Measurements from ENCODE around the gene RNGTT.
"Not testable (repeated sequence)": the region's sequence is repeated elsewhere in the genome, so short reads cannot be mapped to it uniquely, and the experiment has no call there.

The RNGTT gene

GRCh38 chr6:88775866-88776571, 187.4 kb downstream of the RNGTT start:
- Mint-ChIP-seq H3K36me3 (peaks cover 20% of the 10 kb centered on the region), H3K4me3 (no peak overlapping the region), H3K27ac (no peak overlapping the region), H3K9me3 (no peaks in the 10 kb centered on the region), H3K4me1 (no peaks in the 10 kb centered on the region)
- ATAC-seq (peak; percentile 83), DNase-seq (ENCODE audit: low spot score in 2 of 2) (no peak)

GRCh38 chr6:88768114-88768513, 195.3 kb downstream of the RNGTT start:
- not testable (repeated sequence) for H3K36me3 Mint-ChIP-seq; H3K4me1 Mint-ChIP-seq; ATAC-seq; DNase-seq (ENCODE audit: low spot score in 2 of 2); H3K27ac Mint-ChIP-seq; H3K4me3 Mint-ChIP-seq; H3K9me3 Mint-ChIP-seq

GRCh38 chr6:88764081-88764480, 199.3 kb downstream of the RNGTT start:
- Mint-ChIP-seq H3K36me3 (no peaks in the 10 kb centered on the region), H3K27ac (no peak overlapping the region), H3K9me3 (no peaks in the 10 kb centered on the region), H3K4me1 (peaks cover 4% of the 10 kb centered on the region), H3K4me3 (no peak overlapping the region)
- no peak for ATAC-seq
- no peak for DNase-seq (ENCODE audit: low spot score in 2 of 2)

- Mint-ChIP-seq H3K36me3 (no peaks in the 10 kb centered on the region), H3K9me3 (no peaks in the 10 kb centered on the region), H3K27ac (no peak overlapping the region), H3K4me1 (peaks cover 4% of the 10 kb centered on the region), H3K4me3 (no peak overlapping the region)
- DNase-seq (ENCODE audit: low spot score in 2 of 2) (no peak), ATAC-seq (no peak)
These were observed 200.3 kb downstream of the RNGTT start for GRCh38 chr6:88763160-88763559.

GRCh38 chr6:88761237-88762031, 202.0 kb downstream of the RNGTT start:
- Mint-ChIP-seq H3K4me3 (no peak overlapping the region), H3K9me3 (no peaks in the 10 kb centered on the region), H3K27ac (peak overlapping the region; percentile 14), H3K4me1 (peaks cover 4% of the 10 kb centered on the region), H3K36me3 (no peaks in the 10 kb centered on the region)
- DNase-seq (ENCODE audit: low spot score in 2 of 2) (no peak), ATAC-seq (peak; percentile 81)

GRCh38 chr6:88760091-88760490, 203.3 kb downstream of the RNGTT start:
- peaks cover under 1% of the 10 kb centered on the region for H3K36me3 Mint-ChIP-seq
- DNase-seq (ENCODE audit: low spot score in 2 of 2) (no peak), ATAC-seq (no peak)
- no peak overlapping the region for H3K4me3 Mint-ChIP-seq
- no peak overlapping the region for H3K27ac Mint-ChIP-seq
- H3K9me3 Mint-ChIP-seq: no peaks in the 10 kb centered on the region
- peaks cover 4% of the 10 kb centered on the region for H3K4me1 Mint-ChIP-seq

- no peaks in the 10 kb centered on the region for H3K4me1 Mint-ChIP-seq
- H3K4me3 Mint-ChIP-seq: no peak overlapping the region
- DNase-seq (ENCODE audit: low spot score in 2 of 2) (no peak), ATAC-seq (no peak)
- H3K27ac Mint-ChIP-seq: no peak overlapping the region
- peaks cover 3% of the 10 kb centered on the region for H3K9me3 Mint-ChIP-seq
- peaks cover 5% of the 10 kb centered on the region for H3K36me3 Mint-ChIP-seq
These were observed 212.5 kb downstream of the RNGTT start for GRCh38 chr6:88750936-88751335.

GRCh38 chr6:88749849-88750248, 213.6 kb downstream of the RNGTT start:
- H3K4me1 Mint-ChIP-seq: no peaks in the 10 kb centered on the region
- no peak for ATAC-seq
- DNase-seq (ENCODE audit: low spot score in 2 of 2): no peak
- H3K27ac Mint-ChIP-seq: no peak overlapping the region
- H3K9me3 Mint-ChIP-seq: peaks cover under 1% of the 10 kb centered on the region
- H3K4me3 Mint-ChIP-seq: no peak overlapping the region
- H3K36me3 Mint-ChIP-seq: peaks cover 2% of the 10 kb centered on the region

- no peaks in the 10 kb centered on the region for H3K4me1 Mint-ChIP-seq
- no peak overlapping the region for H3K4me3 Mint-ChIP-seq
- ATAC-seq (no peak), DNase-seq (ENCODE audit: low spot score in 2 of 2) (no peak)
- H3K9me3 Mint-ChIP-seq: no peaks in the 10 kb centered on the region
- H3K36me3 Mint-ChIP-seq: no peaks in the 10 kb centered on the region
- H3K27ac Mint-ChIP-seq: no peak overlapping the region
These were observed 215.3 kb downstream of the RNGTT start for GRCh38 chr6:88748141-88748540.

GRCh38 chr6:88741939-88742338, 221.5 kb downstream of the RNGTT start:
- DNase-seq (ENCODE audit: low spot score in 2 of 2) (no peak), ATAC-seq (no peak)
- no peak overlapping the region for H3K4me3 Mint-ChIP-seq
- H3K27ac Mint-ChIP-seq: no peak overlapping the region
- H3K9me3 Mint-ChIP-seq: peaks cover 5% of the 10 kb centered on the region
- H3K36me3 Mint-ChIP-seq: no peaks in the 10 kb centered on the region
- H3K4me1 Mint-ChIP-seq: peaks cover 6% of the 10 kb centered on the region

GRCh38 chr6:88741071-88741470, 222.3 kb downstream of the RNGTT start:
- H3K36me3 Mint-ChIP-seq: no peaks in the 10 kb centered on the region
- DNase-seq (ENCODE audit: low spot score in 2 of 2) (no peak), ATAC-seq (no peak)
- H3K9me3 Mint-ChIP-seq: peaks cover 5% of the 10 kb centered on the region
- no peak overlapping the region for H3K27ac Mint-ChIP-seq
- H3K4me3 Mint-ChIP-seq: no peak overlapping the region
- H3K4me1 Mint-ChIP-seq: peaks cover 6% of the 10 kb centered on the region

GRCh38 chr6:88734544-88734943, 228.9 kb downstream of the RNGTT start:
- peaks cover 5% of the 10 kb centered on the region for H3K36me3 Mint-ChIP-seq
- no peak for DNase-seq (ENCODE audit: low spot score in 2 of 2)
- no peak overlapping the region for H3K4me3 Mint-ChIP-seq
- no peak overlapping the region for H3K27ac Mint-ChIP-seq
- H3K4me1 Mint-ChIP-seq: peaks cover 23% of the 10 kb centered on the region
- peak; percentile 51 for ATAC-seq
- peaks cover 4% of the 10 kb centered on the region for H3K9me3 Mint-ChIP-seq

- peaks cover 9% of the 10 kb centered on the region for H3K36me3 Mint-ChIP-seq
- DNase-seq (ENCODE audit: low spot score in 2 of 2) (no peak), ATAC-seq (no peak)
- H3K9me3 Mint-ChIP-seq: peaks cover 4% of the 10 kb centered on the region
- peaks cover 31% of the 10 kb centered on the region for H3K4me1 Mint-ChIP-seq
- no peak overlapping the region for H3K27ac Mint-ChIP-seq
- no peak overlapping the region for H3K4me3 Mint-ChIP-seq
These were observed 232.8 kb downstream of the RNGTT start for GRCh38 chr6:88730611-88731011.

- ATAC-seq (no peak), DNase-seq (ENCODE audit: low spot score in 2 of 2) (no peak)
- peaks cover 4% of the 10 kb centered on the region for H3K9me3 Mint-ChIP-seq
- no peak overlapping the region for H3K27ac Mint-ChIP-seq
- peaks cover 35% of the 10 kb centered on the region for H3K4me1 Mint-ChIP-seq
- peaks cover 8% of the 10 kb centered on the region for H3K36me3 Mint-ChIP-seq
- no peak overlapping the region for H3K4me3 Mint-ChIP-seq
These were observed 234.7 kb downstream of the RNGTT start for GRCh38 chr6:88728756-88729155.

- Mint-ChIP-seq H3K27ac (peak overlapping the region; percentile 84), H3K4me1 (peaks cover 20% of the 10 kb centered on the region)
- not testable (repeated sequence) for ATAC-seq; DNase-seq (ENCODE audit: low spot score in 2 of 2); H3K36me3 Mint-ChIP-seq; H3K9me3 Mint-ChIP-seq; H3K4me3 Mint-ChIP-seq
These were observed 237.0 kb downstream of the RNGTT start for GRCh38 chr6:88726409-88726808.

Data from stimulated activated effector memory CD8-positive, alpha-beta T cell treated with anti-CD3 and anti-CD28 coated beads, Interleukin-12 subunit alpha, Interleukin-12 subunit beta, amount 100 ng/mL, for 72 hours (primary cell).